T-helper 2 cell treated with Interferon-gamma antibody and Interleukin-4, amounts not matched to agents 5 μg/mL and 100 μg/mL, for 36 hours (primary cell): ENCODE results near the gene SMARCA2.
A peak's percentile ranks its signal among the peaks of the same experiment; 100 is the strongest.

ENCODE experiments used
- DNase-seq: peaks from one replicate; pipeline ENCODE4 v3.0.0; 2021; ENCODE audit warnings: low spot score
- H3K27ac Mint-ChIP-seq: one replicate; pipeline ENCODE4 v1.8.0; 2021; ENCODE audit warnings: mild to moderate bottlenecking, mixed read lengths
- H3K27me3 Mint-ChIP-seq: one replicate; pipeline ENCODE4 v1.8.0; 2021; ENCODE audit warnings: low read depth, mixed read lengths
- H3K36me3 Mint-ChIP-seq: one replicate; pipeline ENCODE4 v1.8.0; 2021; ENCODE audit warnings: low read depth, mixed read lengths
- H3K4me1 Mint-ChIP-seq: one replicate; pipeline ENCODE4 v1.8.0; 2021; ENCODE audit warnings: low read depth, mixed read lengths
- H3K4me3 Mint-ChIP-seq: one replicate; pipeline ENCODE4 v1.8.0; 2022; ENCODE audit warnings: mild to moderate bottlenecking, moderate library complexity, mixed read lengths
- H3K9me3 Mint-ChIP-seq: one replicate; pipeline ENCODE4 v1.8.0; 2021; ENCODE audit warnings: mixed read lengths

SMARCA2 gene

DNA sequence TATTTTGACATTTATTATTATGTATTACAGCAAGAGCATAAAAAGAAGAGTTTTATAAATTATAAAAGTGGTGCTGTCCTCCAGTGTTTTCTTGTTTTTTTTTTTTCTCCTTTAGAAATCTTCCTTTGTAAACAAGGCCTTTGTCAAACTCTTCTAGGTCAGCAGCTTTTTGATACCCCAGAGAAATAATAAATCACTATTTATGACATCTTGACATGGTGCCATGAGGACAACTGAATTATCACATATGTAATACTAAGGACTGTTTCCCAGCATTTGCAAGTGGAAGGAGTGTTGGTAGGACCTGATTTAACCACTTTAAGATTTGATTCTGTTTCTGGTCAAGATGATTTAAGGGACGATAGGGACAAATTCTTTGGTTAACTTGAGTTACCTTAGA is 4.6 kb downstream of the SMARCA2 start:
- DNase-seq, result no peak
- peaks cover 26% of the 10 kb centered on the region for H3K36me3 Mint-ChIP-seq
- H3K27me3 Mint-ChIP-seq, result no peaks in the 10 kb centered on the region
- H3K4me1 Mint-ChIP-seq, result peaks cover 64% of the 10 kb centered on the region
- H3K27ac Mint-ChIP-seq, result peak overlapping the region; percentile 70
- H3K4me3 Mint-ChIP-seq, result peak overlapping the region; percentile 98
- H3K9me3 Mint-ChIP-seq, result no peaks in the 10 kb centered on the region

DNA sequence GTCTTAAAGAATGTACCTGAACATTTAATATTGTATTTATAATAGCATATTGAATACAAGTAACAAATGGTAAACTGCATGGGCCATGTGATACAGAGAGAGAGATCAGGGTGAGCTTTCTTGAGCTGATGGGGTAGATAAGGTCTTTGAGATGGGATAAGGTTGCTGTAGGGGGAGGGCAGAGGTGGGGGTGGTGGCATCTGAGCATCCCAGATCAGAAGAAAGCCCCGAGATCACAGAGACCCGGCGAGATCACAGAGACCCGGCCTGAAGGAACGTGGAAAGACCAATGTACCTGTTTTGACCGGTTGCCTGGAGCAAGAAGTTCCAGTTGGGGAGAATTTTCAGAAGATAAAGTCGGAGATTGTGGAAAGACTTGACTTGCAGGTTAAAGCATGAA is 6.6 kb downstream of the SMARCA2 start:
- H3K36me3 Mint-ChIP-seq, result peaks cover 35% of the 10 kb centered on the region
- peaks cover 80% of the 10 kb centered on the region for H3K4me1 Mint-ChIP-seq
- H3K27me3 Mint-ChIP-seq, result no peaks in the 10 kb centered on the region
- no peak for DNase-seq
- H3K27ac Mint-ChIP-seq, result peak overlapping the region; percentile 94
- H3K4me3 Mint-ChIP-seq, result peak overlapping the region; percentile 85
- H3K9me3 Mint-ChIP-seq, result no peaks in the 10 kb centered on the region

DNA sequence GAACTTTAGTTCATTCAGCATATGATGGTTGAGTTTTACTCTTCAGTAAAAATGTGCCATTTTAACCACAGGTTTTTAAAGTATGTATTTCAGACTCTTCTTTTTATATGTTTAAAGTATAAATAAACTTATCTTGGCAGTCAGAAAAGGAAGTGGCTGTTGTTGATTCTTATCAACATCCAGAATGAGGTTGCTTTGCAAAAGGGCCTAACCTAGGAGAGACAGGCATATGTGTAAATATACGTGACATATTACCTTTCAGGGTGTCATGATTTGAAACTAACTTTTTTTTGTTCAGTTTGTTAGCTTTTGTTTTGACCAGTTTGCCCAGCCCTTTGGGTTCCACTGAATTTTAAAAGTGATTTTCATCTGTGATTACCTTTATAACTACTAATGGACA is 7.4 kb downstream of the SMARCA2 start:
- peaks cover 87% of the 10 kb centered on the region for H3K4me1 Mint-ChIP-seq
- H3K27me3 Mint-ChIP-seq, result no peaks in the 10 kb centered on the region
- DNase-seq, result no peak
- H3K4me3 Mint-ChIP-seq, result peak overlapping the region; percentile 85
- H3K9me3 Mint-ChIP-seq, result no peaks in the 10 kb centered on the region
- H3K27ac Mint-ChIP-seq, result peak overlapping the region; percentile 94
- peaks cover 41% of the 10 kb centered on the region for H3K36me3 Mint-ChIP-seq

DNA sequence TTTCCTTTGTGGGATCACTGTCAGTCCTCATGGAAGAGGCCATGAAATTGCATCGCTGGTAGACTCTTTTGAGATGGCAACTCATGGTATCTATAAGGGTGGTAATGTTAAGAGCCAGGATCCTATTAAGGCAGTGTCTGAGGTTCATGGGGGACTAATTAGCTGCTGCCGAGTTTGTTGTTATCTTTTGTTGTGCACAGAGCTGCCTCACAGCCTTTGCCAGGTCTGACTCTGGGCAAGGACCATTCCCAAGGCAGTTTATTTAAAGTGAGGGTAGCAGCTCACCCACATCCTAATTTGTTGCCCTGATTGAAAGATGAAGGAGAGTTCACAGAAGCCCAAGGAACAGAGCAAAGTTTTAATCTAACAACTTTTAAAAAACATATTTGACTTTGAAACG is 7.9 kb downstream of the SMARCA2 start:
- no peaks in the 10 kb centered on the region for H3K9me3 Mint-ChIP-seq
- peak overlapping the region; percentile 94 for H3K27ac Mint-ChIP-seq
- peak overlapping the region; percentile 85 for H3K4me3 Mint-ChIP-seq
- H3K4me1 Mint-ChIP-seq, result peaks cover 91% of the 10 kb centered on the region
- DNase-seq, result no peak
- H3K36me3 Mint-ChIP-seq, result peaks cover 41% of the 10 kb centered on the region
- no peaks in the 10 kb centered on the region for H3K27me3 Mint-ChIP-seq

DNA sequence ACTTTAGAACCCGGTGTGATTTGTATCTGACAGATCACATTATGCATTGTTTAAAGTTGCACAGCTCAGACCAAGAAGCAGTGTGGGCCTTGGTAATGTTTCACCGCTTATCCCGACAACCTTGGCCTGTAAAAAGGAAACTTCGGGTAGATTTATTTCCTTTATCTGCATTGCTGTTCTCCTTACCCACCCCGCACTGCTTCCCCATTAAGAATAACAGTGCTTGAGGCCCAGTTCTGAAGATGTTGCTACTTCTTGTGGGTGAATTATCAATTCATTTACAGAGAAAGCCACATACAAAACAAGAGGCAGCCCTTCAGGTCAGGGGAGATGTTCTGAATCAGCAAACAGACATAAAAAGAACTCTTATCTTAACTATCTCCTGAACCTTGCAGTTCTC is 8.4 kb downstream of the SMARCA2 start:
- H3K27me3 Mint-ChIP-seq, result no peaks in the 10 kb centered on the region
- peak overlapping the region; percentile 85 for H3K4me3 Mint-ChIP-seq
- H3K9me3 Mint-ChIP-seq, result no peaks in the 10 kb centered on the region
- peak overlapping the region; percentile 94 for H3K27ac Mint-ChIP-seq
- H3K4me1 Mint-ChIP-seq, result peaks cover 92% of the 10 kb centered on the region
- peaks cover 42% of the 10 kb centered on the region for H3K36me3 Mint-ChIP-seq
- DNase-seq, result peak; percentile 58

DNA sequence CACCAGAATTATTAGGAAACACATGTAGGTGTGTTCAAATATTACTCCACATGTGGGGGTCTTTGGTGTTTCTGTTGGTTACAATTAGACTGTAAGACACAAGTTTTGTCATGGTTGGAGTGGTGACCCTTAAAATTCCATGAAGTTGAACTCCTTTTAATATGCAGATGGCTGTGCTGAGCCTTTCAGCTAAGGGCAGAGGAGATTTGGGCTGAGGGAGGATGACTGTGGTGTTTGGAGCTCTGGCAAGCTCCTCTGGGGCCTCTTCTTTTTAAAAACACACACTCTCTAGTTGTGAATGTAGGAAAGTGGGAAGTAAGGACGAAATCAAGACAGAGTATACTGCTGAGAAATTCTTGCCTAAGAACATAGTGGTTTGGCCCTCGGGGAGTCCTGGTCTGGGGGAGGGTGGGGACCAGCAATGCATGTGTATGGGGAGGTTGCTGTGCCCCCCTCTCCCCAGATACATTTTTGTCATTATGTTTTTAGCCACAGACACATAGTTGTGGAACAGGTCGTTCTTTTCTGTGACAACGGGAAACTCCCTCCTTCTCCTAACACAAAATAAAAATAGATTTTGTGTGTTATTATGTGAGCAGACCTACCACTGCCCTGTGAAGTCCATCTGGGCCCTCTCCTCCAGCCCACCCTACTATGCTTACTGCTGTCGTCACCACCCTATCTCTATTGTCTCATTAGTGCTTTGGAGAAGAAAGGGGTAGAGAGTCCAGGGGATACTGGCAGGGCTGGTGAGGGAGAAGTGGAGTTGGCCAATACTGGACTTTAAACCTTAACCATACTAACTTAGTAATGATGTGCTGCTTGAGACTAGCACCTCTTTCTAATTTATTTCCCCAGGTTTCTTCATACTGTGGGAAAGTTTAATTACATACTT is 10.0 kb downstream of the SMARCA2 start:
- H3K36me3 Mint-ChIP-seq, result peaks cover 50% of the 10 kb centered on the region
- H3K27me3 Mint-ChIP-seq, result no peaks in the 10 kb centered on the region
- no peak for DNase-seq
- peaks cover 89% of the 10 kb centered on the region for H3K4me1 Mint-ChIP-seq
- H3K4me3 Mint-ChIP-seq, result peak overlapping the region; percentile 85
- H3K27ac Mint-ChIP-seq, result peak overlapping the region; percentile 94
- H3K9me3 Mint-ChIP-seq, result no peaks in the 10 kb centered on the region

DNA sequence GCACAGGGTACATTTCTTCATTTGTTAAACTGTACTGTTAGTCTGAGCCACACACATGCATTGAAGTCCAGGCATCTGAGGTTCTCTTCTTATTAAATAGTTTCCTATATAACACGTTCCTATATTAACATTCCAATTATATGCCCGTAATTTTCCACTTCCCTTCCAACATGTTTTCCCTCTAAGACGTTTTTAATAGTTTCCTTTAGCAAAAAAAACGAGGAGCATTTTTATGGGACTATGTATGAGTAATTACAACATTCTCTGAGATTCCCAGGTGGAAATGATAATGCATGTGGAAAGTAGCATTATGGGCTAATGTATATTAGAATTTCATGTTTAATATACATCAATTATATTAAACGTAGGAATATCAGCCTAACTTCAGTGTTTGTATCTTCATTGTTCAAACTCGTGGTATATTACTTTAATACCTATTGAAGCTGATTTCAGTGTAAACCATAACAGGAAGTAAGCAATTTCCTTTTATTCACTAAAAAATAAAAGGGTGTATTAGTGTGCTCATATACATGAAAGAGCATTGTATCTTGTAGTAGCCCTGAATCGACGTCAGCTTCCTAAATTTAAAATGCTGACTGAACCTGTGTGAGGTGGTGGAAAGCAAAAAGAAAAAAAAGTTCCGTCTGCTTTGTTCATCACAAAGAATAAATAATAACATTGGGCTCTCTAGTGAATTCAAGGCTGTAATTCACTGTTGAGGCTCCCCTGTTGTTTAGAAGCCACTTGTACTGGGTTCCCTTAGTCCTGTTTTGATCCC is 11.3 kb downstream of the SMARCA2 start:
- Mint-ChIP-seq H3K27me3 (no peaks in the 10 kb centered on the region), H3K4me3 (no peak overlapping the region), H3K36me3 (peaks cover 54% of the 10 kb centered on the region), H3K4me1 (peaks cover 87% of the 10 kb centered on the region), H3K27ac (peak overlapping the region; percentile 50), H3K9me3 (no peaks in the 10 kb centered on the region)
- DNase-seq, result no peak

DNA sequence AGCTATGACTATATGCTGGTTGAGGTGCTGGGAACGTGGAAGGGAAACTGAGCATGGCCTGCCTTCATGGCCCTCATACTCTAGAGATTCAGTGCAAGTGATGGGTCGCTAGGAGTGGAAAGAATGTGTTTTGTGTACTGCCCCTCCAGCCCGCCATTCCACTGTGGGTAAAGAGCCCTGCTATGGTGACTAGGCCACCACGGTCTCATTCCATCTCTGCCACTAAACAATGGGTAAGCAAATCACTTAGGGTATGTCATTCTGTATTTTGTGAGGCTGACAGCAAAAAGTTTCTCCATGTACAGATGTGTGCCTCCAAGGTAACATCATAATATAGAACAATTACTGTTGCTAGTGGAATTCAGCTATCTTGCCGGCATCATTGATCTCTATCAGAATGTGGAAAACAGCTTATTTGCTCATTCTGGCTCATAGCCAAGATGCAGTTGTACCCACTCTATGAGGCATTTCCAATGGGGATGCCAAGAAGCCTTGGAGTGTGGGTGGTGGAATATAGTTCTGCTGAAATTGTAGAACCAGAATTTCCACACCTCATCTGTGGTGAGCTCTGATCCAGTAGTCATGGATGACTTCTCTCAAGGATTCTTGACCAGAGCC is 12.5 kb downstream of the SMARCA2 start:
- no peak overlapping the region for H3K27ac Mint-ChIP-seq
- peaks cover 61% of the 10 kb centered on the region for H3K36me3 Mint-ChIP-seq
- no peak for DNase-seq
- H3K9me3 Mint-ChIP-seq, result no peaks in the 10 kb centered on the region
- peak overlapping the region; percentile 3 for H3K4me3 Mint-ChIP-seq
- H3K27me3 Mint-ChIP-seq, result no peaks in the 10 kb centered on the region
- peaks cover 82% of the 10 kb centered on the region for H3K4me1 Mint-ChIP-seq

DNA sequence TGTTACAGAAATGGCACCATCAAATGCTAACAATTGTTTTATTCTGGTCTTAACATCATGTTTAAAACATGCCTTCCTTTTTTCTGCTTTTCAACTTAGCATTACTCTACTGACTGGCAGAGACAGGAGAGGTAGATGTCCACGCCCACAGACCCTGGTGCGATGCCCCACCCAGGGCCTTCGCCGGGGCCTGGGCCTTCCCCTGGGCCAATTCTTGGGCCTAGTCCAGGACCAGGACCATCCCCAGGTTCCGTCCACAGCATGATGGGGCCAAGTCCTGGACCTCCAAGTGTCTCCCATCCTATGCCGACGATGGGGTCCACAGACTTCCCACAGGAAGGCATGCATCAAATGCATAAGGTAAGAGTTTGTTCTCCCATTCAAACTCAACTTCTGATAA is 13.7 kb downstream of the SMARCA2 start:
- no peak overlapping the region for H3K4me3 Mint-ChIP-seq
- H3K4me1 Mint-ChIP-seq, result peaks cover 70% of the 10 kb centered on the region
- H3K27ac Mint-ChIP-seq, result no peak overlapping the region
- no peaks in the 10 kb centered on the region for H3K9me3 Mint-ChIP-seq
- DNase-seq, result no peak
- H3K27me3 Mint-ChIP-seq, result no peaks in the 10 kb centered on the region
- peaks cover 69% of the 10 kb centered on the region for H3K36me3 Mint-ChIP-seq

DNA sequence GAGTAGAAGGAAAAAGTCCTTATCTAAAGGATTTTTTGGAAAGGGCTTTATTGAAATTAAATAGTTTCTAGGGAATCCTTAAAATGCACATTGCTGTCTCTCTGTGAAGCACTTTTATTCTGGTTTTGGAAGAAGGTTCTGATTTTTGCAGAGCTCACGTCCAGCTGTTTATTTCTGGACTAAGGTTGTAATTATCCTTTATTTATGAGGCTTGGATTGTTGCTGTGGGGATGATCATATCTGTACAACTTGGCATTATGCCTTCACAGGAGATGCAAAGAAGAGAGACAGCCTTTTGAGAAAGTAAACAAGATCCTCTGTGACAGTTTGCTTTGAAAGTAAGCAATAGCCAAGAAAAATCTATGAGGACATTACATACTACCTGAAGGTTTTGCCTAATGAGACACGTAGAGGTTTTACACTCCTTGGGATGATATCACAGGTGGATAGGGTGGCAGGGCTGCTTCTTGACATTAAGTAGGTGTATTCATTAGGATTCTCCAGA is 14.6 kb downstream of the SMARCA2 start:
- H3K36me3 Mint-ChIP-seq, result peaks cover 73% of the 10 kb centered on the region
- no peak for DNase-seq
- no peaks in the 10 kb centered on the region for H3K27me3 Mint-ChIP-seq
- H3K4me3 Mint-ChIP-seq, result no peak overlapping the region
- no peaks in the 10 kb centered on the region for H3K9me3 Mint-ChIP-seq
- H3K4me1 Mint-ChIP-seq, result peaks cover 61% of the 10 kb centered on the region
- H3K27ac Mint-ChIP-seq, result no peak overlapping the region

DNA sequence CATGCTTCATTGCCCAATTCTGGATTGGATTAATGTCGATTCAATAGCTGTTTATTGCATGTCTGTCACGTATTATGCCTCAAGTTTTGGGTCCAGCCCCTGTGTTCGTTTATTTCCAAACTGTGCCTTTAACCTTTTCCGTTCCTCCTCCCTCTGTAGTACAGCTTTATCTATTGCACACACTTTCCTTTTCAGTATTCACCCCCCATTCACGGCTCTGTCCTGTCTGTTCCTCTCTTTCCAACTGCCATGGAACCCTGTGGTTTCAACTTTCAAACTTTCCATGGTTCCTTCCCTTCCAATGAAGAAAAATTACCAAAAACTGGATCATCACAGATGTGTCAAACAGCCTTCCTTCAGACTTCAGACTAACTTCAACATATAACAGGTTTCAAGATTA is 17.1 kb downstream of the SMARCA2 start:
- H3K9me3 Mint-ChIP-seq, result no peaks in the 10 kb centered on the region
- peaks cover 72% of the 10 kb centered on the region for H3K36me3 Mint-ChIP-seq
- H3K27me3 Mint-ChIP-seq, result no peaks in the 10 kb centered on the region
- H3K27ac Mint-ChIP-seq, result no peak overlapping the region
- no peak overlapping the region for H3K4me3 Mint-ChIP-seq
- DNase-seq, result no peak
- H3K4me1 Mint-ChIP-seq, result peaks cover 49% of the 10 kb centered on the region

DNA sequence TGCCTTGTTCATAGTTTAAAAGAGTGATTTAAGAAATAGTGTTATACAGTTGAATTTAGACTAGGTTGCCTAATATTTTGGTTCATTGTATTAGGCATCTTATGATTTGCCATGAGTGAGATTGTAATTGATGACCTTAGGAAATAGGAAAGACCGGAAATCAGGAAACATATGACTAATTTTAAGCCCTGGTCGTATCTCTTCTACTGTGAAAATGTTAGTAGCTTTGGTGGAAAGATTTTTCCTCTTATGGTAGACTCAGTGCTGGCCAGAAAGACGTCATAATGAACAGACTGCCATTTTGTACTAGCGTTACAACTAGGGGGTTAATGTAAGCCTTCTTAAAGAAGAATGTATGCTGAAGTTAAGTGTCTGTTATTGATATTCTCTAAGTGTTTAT is 21.7 kb downstream of the SMARCA2 start:
- Mint-ChIP-seq H3K4me1 (peaks cover 24% of the 10 kb centered on the region), H3K36me3 (peaks cover 73% of the 10 kb centered on the region)

DNA sequence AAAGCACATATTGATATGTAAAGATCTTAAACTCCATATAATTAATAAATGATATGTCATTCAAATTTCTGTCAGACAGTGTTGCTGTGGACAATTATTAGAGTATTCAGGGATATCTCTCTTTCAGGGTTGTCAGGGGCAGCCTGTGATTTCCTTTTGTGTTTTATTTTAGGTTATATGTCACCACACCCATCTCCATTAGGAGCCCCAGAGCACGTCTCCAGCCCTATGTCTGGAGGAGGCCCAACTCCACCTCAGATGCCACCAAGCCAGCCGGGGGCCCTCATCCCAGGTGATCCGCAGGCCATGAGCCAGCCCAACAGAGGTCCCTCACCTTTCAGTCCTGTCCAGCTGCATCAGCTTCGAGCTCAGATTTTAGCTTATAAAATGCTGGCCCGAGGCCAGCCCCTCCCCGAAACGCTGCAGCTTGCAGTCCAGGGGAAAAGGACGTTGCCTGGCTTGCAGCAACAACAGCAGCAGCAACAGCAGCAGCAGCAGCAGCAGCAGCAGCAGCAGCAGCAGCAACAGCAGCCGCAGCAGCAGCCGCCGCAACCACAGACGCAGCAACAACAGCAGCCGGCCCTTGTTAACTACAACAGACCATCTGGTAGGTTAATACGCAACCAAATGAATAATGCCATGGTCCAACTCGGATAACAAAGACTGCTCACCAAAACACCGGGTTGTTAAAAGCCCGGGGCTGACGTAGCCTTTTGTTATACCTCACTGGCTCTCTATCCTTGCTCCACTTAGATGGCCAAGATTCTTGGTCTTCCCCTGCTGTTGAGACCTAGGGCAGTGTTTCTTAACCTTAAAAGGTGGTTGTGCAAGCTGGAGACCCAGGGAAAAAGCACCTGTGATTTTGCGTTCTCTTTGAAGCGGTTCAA is 24.4 kb downstream of the SMARCA2 start:
- H3K27me3 Mint-ChIP-seq, result no peaks in the 10 kb centered on the region
- no peaks in the 10 kb centered on the region for H3K9me3 Mint-ChIP-seq
- peaks cover 66% of the 10 kb centered on the region for H3K36me3 Mint-ChIP-seq
- H3K4me1 Mint-ChIP-seq, result peaks cover 34% of the 10 kb centered on the region
- no peak for DNase-seq
- H3K4me3 Mint-ChIP-seq, result no peak overlapping the region
- no peak overlapping the region for H3K27ac Mint-ChIP-seq

More for the DNA sequence above, 21.7 kb downstream of the SMARCA2 start:
- Mint-ChIP-seq H3K9me3 (no peaks in the 10 kb centered on the region), H3K27ac (no peak overlapping the region), H3K4me3 (no peak overlapping the region), H3K27me3 (no peaks in the 10 kb centered on the region)
- no peak for DNase-seq
